ENCODE data around the gene GABBR2. TPM values are rescaled to one million over a fixed set of nuclear protein-coding genes. Genes with fewer than 3 reads are reported as not detected.

GABBR2 gene
- total and polyA plus RNA-seq, 2 donors (not counting 1 experiment from before 2014, with no cell fraction given): 0.03 TPM; not detected in 1

DNA sequence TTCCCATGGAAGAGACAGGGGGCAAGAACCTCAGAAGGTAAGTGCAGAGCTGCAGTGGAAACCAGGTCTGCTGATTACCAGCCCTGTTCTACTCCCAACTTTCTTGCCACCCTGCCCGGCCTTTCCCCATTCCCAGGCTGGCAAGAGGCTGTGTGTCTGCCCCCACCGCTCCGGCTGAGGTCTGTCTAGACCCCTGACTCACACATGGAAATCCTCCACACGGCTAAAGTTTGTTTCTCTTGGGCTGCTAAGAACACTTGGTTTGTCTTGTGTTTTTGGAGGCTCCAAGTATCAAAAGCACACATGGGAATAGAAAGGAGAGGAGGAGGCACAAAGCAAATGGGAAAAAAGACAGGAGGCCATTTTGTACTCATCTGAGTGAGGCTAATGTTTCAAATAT is 168.3 kb downstream of the GABBR2 start:
- no peak overlapping the region for H3K9ac ChIP-seq (ENCODE audit: low read length)
- no peaks in the 10 kb centered on the region for H3K36me3 ChIP-seq (replicated peaks in 1 of 2; ENCODE audit: control extremely low read depth in 1 of 2, control insufficient read depth in 1 of 2, extremely low read depth in 1 of 2, insufficient read depth in 2 of 2, low read length in 1 of 2)
- DNase-seq (no peak), ATAC-seq (ENCODE audit: low read depth) (no peak)
- no peaks in the 10 kb centered on the region for H3K4me1 ChIP-seq (ENCODE audit: control insufficient read depth in 2 of 2, insufficient read depth in 2 of 2, low read length in 2 of 2)
- H3K27ac Mint-ChIP-seq: no peak overlapping the region
- H3K4me1 Mint-ChIP-seq: no peaks in the 10 kb centered on the region
- H3K27ac ChIP-seq (ENCODE audit: low read length in 2 of 2): no peak overlapping the region
- WGBS (ENCODE audit: insufficient coverage): 96% methylated on average over 3 of the region's 4 CpGs
- POLR2A ChIA-PET: no interaction called here
- CTCF ChIA-PET: no interaction called here
- no peak overlapping the region for H3K4me2 ChIP-seq (replicated peaks; ENCODE audit: low read depth, low read length, poor library complexity, severe bottlenecking)
- H3K79me2 ChIP-seq (ENCODE audit: control insufficient read depth, insufficient read depth, low read length): no peaks in the 10 kb centered on the region
- no peaks in the 10 kb centered on the region for H3K9me3 Mint-ChIP-seq (ENCODE audit: insufficient read depth)
- H3K27me3 Mint-ChIP-seq: no peaks in the 10 kb centered on the region
- intact Hi-C loops (cut with micrococcal nuclease): no loop called here
- H2AFZ ChIP-seq (ENCODE audit: insufficient read depth, low read depth, low read length, poor library complexity, severe bottlenecking): no peak overlapping the region
- no peak for TF ChIP-seq EZH2 (IDR thresholded peaks at IDR 0.05; ENCODE audit: borderline replicate concordance, insufficient read depth, low read depth, low read length, poor library complexity, severe bottlenecking)
- TF ChIP-seq, protein P1, sequence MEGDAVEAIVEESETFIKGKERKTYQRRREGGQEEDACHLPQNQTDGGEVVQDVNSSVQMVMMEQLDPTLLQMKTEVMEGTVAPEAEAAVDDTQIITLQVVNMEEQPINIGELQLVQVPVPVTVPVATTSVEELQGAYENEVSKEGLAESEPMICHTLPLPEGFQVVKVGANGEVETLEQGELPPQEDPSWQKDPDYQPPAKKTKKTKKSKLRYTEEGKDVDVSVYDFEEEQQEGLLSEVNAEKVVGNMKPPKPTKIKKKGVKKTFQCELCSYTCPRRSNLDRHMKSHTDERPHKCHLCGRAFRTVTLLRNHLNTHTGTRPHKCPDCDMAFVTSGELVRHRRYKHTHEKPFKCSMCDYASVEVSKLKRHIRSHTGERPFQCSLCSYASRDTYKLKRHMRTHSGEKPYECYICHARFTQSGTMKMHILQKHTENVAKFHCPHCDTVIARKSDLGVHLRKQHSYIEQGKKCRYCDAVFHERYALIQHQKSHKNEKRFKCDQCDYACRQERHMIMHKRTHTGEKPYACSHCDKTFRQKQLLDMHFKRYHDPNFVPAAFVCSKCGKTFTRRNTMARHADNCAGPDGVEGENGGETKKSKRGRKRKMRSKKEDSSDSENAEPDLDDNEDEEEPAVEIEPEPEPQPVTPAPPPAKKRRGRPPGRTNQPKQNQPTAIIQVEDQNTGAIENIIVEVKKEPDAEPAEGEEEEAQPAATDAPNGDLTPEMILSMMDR (IDR thresholded peaks at IDR 0.05): no peak
- H3K27me3 ChIP-seq (replicated peaks in 1 of 4; ENCODE audit: control extremely low read depth in 1 of 4, control insufficient read depth in 3 of 4, insufficient read depth in 4 of 4, low read length in 3 of 4): peaks cover 0 to 5% (median 0%) of the 10 kb centered on the region in 4 experiments
- peaks cover 0 to 7% (median 0%) of the 10 kb centered on the region in 3 donors for H3K9me3 ChIP-seq (ENCODE audit: control extremely low read depth in 1 of 3, control insufficient read depth in 2 of 3, insufficient read depth in 1 of 3, low read length in 2 of 3)
- no peak overlapping the region for H3K4me3 Mint-ChIP-seq
- no peak overlapping the region for H3K4me3 ChIP-seq (ENCODE audit: control extremely low read depth in 1 of 5, extremely low read depth in 1 of 5, insufficient read depth in 1 of 5, low read depth in 2 of 5, low read length in 4 of 5)
- no peaks in the 10 kb centered on the region for H4K20me1 ChIP-seq (ENCODE audit: control insufficient read depth, insufficient read depth, low read length, poor library complexity, severe bottlenecking)

DNA sequence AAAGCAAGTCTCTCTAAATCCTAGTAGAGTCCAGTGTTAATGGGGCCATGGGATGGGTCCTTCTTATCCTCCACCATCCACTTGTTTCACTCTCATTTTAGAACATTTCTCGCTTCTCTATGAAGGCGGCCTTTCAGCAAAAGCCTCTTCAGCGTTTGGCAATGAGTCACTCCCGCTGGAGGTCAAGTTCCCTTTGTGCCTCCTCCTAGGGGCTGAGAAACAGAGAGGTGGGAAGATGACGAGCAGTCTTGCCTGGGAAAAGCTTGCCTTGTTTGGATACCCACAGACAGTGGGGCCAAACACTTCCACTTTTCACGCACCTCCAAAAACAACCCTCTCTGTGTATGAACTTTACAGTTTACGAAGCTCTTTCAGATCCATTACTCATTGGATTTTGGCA is 168.8 kb downstream of the GABBR2 start:
- H3K36me3 ChIP-seq (replicated peaks in 1 of 2; ENCODE audit: control extremely low read depth in 1 of 2, control insufficient read depth in 1 of 2, extremely low read depth in 1 of 2, insufficient read depth in 2 of 2, low read length in 1 of 2): no peaks in the 10 kb centered on the region
- H3K4me3 ChIP-seq (ENCODE audit: control extremely low read depth in 1 of 5, extremely low read depth in 1 of 5, insufficient read depth in 1 of 5, low read depth in 2 of 5, low read length in 4 of 5): no peak overlapping the region
- no peak for TF ChIP-seq EZH2 (IDR thresholded peaks at IDR 0.05; ENCODE audit: borderline replicate concordance, insufficient read depth, low read depth, low read length, poor library complexity, severe bottlenecking)
- TF ChIP-seq, protein P1 (IDR thresholded peaks at IDR 0.05): no peak
- H3K9ac ChIP-seq (ENCODE audit: low read length): no peak overlapping the region
- H3K9me3 Mint-ChIP-seq (ENCODE audit: insufficient read depth): no peaks in the 10 kb centered on the region
- intact Hi-C loops (cut with micrococcal nuclease): no loop called here
- no peak for ATAC-seq (ENCODE audit: low read depth)
- no peak overlapping the region for H3K4me2 ChIP-seq (replicated peaks; ENCODE audit: low read depth, low read length, poor library complexity, severe bottlenecking)
- H3K9me3 ChIP-seq (ENCODE audit: control extremely low read depth in 1 of 3, control insufficient read depth in 2 of 3, insufficient read depth in 1 of 3, low read length in 2 of 3): peaks cover 0 to 7% (median 0%) of the 10 kb centered on the region in 3 donors
- peaks cover 0 to 5% (median 0%) of the 10 kb centered on the region in 4 experiments for H3K27me3 ChIP-seq (replicated peaks in 1 of 4; ENCODE audit: control extremely low read depth in 1 of 4, control insufficient read depth in 3 of 4, insufficient read depth in 4 of 4, low read length in 3 of 4)
- no peaks in the 10 kb centered on the region for H3K79me2 ChIP-seq (ENCODE audit: control insufficient read depth, insufficient read depth, low read length)
- no peak overlapping the region for H3K27ac Mint-ChIP-seq
- no peak overlapping the region for H3K4me3 Mint-ChIP-seq
- H2AFZ ChIP-seq (ENCODE audit: insufficient read depth, low read depth, low read length, poor library complexity, severe bottlenecking): no peak overlapping the region
- H3K27me3 Mint-ChIP-seq: no peaks in the 10 kb centered on the region
- DNase-seq: no peak
- H3K4me1 Mint-ChIP-seq: no peaks in the 10 kb centered on the region
- 91% methylated on average over 6 of the region's 7 CpGs for WGBS (ENCODE audit: insufficient coverage)
- ChIA-PET POLR2A (no interaction called here), CTCF (no interaction called here)
- no peaks in the 10 kb centered on the region for H3K4me1 ChIP-seq (ENCODE audit: control insufficient read depth in 2 of 2, insufficient read depth in 2 of 2, low read length in 2 of 2)
- no peak overlapping the region for H3K27ac ChIP-seq (ENCODE audit: low read length in 2 of 2)
- no peaks in the 10 kb centered on the region for H4K20me1 ChIP-seq (ENCODE audit: control insufficient read depth, insufficient read depth, low read length, poor library complexity, severe bottlenecking)

All from B cell (primary cell).